ENCODE results near the gene ELP1.

- no peak for TF ChIP-seq EZH2 (IDR thresholded peaks at IDR 0.05; ENCODE audit: borderline replicate concordance, low read depth, low read length, severe bottlenecking)
- TF ChIP-seq, protein P1, sequence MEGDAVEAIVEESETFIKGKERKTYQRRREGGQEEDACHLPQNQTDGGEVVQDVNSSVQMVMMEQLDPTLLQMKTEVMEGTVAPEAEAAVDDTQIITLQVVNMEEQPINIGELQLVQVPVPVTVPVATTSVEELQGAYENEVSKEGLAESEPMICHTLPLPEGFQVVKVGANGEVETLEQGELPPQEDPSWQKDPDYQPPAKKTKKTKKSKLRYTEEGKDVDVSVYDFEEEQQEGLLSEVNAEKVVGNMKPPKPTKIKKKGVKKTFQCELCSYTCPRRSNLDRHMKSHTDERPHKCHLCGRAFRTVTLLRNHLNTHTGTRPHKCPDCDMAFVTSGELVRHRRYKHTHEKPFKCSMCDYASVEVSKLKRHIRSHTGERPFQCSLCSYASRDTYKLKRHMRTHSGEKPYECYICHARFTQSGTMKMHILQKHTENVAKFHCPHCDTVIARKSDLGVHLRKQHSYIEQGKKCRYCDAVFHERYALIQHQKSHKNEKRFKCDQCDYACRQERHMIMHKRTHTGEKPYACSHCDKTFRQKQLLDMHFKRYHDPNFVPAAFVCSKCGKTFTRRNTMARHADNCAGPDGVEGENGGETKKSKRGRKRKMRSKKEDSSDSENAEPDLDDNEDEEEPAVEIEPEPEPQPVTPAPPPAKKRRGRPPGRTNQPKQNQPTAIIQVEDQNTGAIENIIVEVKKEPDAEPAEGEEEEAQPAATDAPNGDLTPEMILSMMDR (IDR thresholded peaks at IDR 0.05; ENCODE audit: extremely low read depth in 1 of 2, insufficient read depth in 1 of 2, low read depth in 1 of 2, low read length in 2 of 2), result no peak
These were observed 29.7 kb upstream of the ELP1 start for GRCh38 chr9:108963459-108964143.

Data from endothelial cell of umbilical vein (primary cell).